K562 (cell line): ENCODE results near the gene RUSC2. TPM values are rescaled to one million over a fixed set of nuclear protein-coding genes. Genes with fewer than 3 reads are reported as not detected.

Experiments used
- ASH1L ChIP-seq: fragments of 450-650 bp; IDR thresholded peaks from 2 replicates; pipeline ENCODE4 v1.6.1; 2018; ENCODE audit warnings: borderline replicate concordance, mild to moderate bottlenecking, low read depth; ENCODE audit not compliant: partially characterized antibody
- CC2D1A ChIP-seq: fragments of 450-650 bp; IDR thresholded peaks from 2 replicates; pipeline ENCODE4 v1.6.1; 2017; ENCODE audit warnings: mild to moderate bottlenecking
- CREM ChIP-seq: IDR thresholded peaks from 2 replicates; pipeline ENCODE4 v1.6.1; 2014; ENCODE audit warnings: antibody characterized with exemption, low read depth
- EP300 ChIP-seq: IDR thresholded peaks from 2 replicates; pipeline ENCODE4 v1.6.1; 2012; ENCODE audit warnings: low read length, improper control_type of control experiment
- HNRNPUL1 ChIP-seq: fragments of 200-400 bp; formaldehyde crosslinking; IDR thresholded peaks from 2 replicates; pipeline ENCODE4 v1.6.1; 2017; ENCODE audit warnings: low read length
- MECOM ChIP-seq: fragments of 250-450 bp; sonication (Bioruptor Pico); IDR thresholded peaks from 2 replicates; pipeline ENCODE4 v1.8.0; 2022; ENCODE audit warnings: inconsistent platforms
- RAD21 ChIP-seq, 2 experiments: fragments of 250-450 bp in 1 of 2; fragments of 450-650 bp in 1 of 2; sonication (Bioruptor Pico) in 1 of 2; formaldehyde crosslinking in 1 of 2; IDR thresholded peaks in 1 of 2; conservative IDR thresholded peaks in 1 of 2; 2 replicates each; pipeline versions ENCODE4 v1.4.0 to v1.8.0; 2020 to 2022; ENCODE audit warnings: mild to moderate bottlenecking in 2 of 2, moderate library complexity in 1 of 2
- SMC3 ChIP-seq: conservative IDR thresholded peaks from 2 replicates; pipeline ENCODE4 v1.6.1; 2011; ENCODE audit warnings: low read depth, low read length, improper control_type of control experiment; ENCODE audit not compliant: insufficient read depth
- STAG1 ChIP-seq: sonication (generic); formaldehyde crosslinking; IDR thresholded peaks from 2 replicates; pipeline ENCODE4 v1.5.0; 2020; ENCODE audit warnings: missing genetic modification reagents, borderline replicate concordance
- ZNF644 ChIP-seq: fragments of 200-800 bp; sonication (Bioruptor generic); IDR thresholded peaks from 2 replicates; pipeline ENCODE4 v1.6.1; 2016; ENCODE audit warnings: low read depth, missing genetic modification characterization, missing compliant biosample characterization
- ZSCAN29 ChIP-seq: fragments of 450-650 bp; IDR thresholded peaks from 2 replicates; pipeline ENCODE4 v1.6.1; 2017
- polyA plus RNA-seq, 8 experiments: library from polyadenylated mRNA; depleted of rRNA in 4 of 8; stranded (reverse) in 5 of 8; unstranded in 3 of 8; fragments of >200 nt; fragmentation: Nextera tagmentation in 2 of 8; fragmentation: Illumina TruSeq in 1 of 8; extraction: Ambion mirVana in 2 of 8; extraction: Trizol in 1 of 8; gene quantifications; 2 replicates each; pipeline versions ENCODE4 v1.2.1 to v1.2.3, GENCODE V29; 2011 to 2014; ENCODE audit warnings: inconsistent platforms in 1 of 8, missing spikeins in 1 of 8
- total RNA-seq, 7 experiments: library from RNA; depleted of rRNA in 6 of 7; stranded (reverse); fragments of >200 nt in 6 of 7; fragmentation: Illumina TruSeq in 2 of 7; extraction: Trizol in 2 of 7; gene quantifications; 2 replicates each; pipeline versions ENCODE4 v1.2.1 to v1.2.3, GENCODE V29; 2011 to 2021; ENCODE audit warnings: low replicate concordance in 1 of 7
- TF ChIP-seq, protein P1 (sequence below): sonication (generic); formaldehyde crosslinking; IDR thresholded peaks from 2 replicates; pipeline ENCODE4 v1.8.1; 2023; ENCODE audit warnings: mild to moderate bottlenecking, missing genetic modification reagents
- TF ChIP-seq, protein P2 (sequence below): fragments of 450-650 bp; formaldehyde crosslinking; IDR thresholded peaks from 2 replicates; pipeline ENCODE4 v1.4.0; 2020; ENCODE audit warnings: mild to moderate bottlenecking, moderate library complexity
- TF ChIP-seq, protein P3 (sequence below), 2 experiments: fragments of 450-650 bp; formaldehyde crosslinking in 1 of 2; IDR thresholded peaks; 2 replicates each; pipeline versions ENCODE4 v1.4.0 to v1.6.1; 2014 to 2020; ENCODE audit warnings: mild to moderate bottlenecking in 2 of 2, borderline replicate concordance in 1 of 2, low read depth in 1 of 2

The RUSC2 gene
- total and polyA plus RNA-seq, 9 of the 15 experiments (the other 6 are each of a cell fraction or from before 2014, with no cell fraction given) = 0.08 to 12.8 (median 3.1) TPM

GRCh38 chr9:35481347-35481975 is 8.4 kb upstream of the RUSC2 start (continued):
- TF ChIP-seq, protein P1, sequence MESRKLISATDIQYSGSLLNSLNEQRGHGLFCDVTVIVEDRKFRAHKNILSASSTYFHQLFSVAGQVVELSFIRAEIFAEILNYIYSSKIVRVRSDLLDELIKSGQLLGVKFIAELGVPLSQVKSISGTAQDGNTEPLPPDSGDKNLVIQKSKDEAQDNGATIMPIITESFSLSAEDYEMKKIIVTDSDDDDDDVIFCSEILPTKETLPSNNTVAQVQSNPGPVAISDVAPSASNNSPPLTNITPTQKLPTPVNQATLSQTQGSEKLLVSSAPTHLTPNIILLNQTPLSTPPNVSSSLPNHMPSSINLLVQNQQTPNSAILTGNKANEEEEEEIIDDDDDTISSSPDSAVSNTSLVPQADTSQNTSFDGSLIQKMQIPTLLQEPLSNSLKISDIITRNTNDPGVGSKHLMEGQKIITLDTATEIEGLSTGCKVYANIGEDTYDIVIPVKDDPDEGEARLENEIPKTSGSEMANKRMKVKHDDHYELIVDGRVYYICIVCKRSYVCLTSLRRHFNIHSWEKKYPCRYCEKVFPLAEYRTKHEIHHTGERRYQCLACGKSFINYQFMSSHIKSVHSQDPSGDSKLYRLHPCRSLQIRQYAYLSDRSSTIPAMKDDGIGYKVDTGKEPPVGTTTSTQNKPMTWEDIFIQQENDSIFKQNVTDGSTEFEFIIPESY = no peak
- TF ChIP-seq ZNF644 (no peak), ASH1L (no peak), MECOM (CRISPR knock-in tag) (no peak), SMC3 (peak; percentile 58), STAG1 (CRISPR knock-in tag) (peak; percentile 16; the same call in 1 of the 2 replicates), ZSCAN29 (no peak), CC2D1A (0 out of 2 replicates have a peak, but pooled peaks have one; percentile 30), HNRNPUL1 (no peak), CREM (0 out of 2 replicates have a peak, but pooled peaks have one; percentile 10), EP300 (no peak), RAD21 (CRISPR knock-in tag; conservative IDR thresholded peaks at IDR 0.05 in 1 of 2, IDR thresholded peaks at IDR 0.05 in 1 of 2) (peak; percentile 64 to 76)
- TF ChIP-seq, protein P2, sequence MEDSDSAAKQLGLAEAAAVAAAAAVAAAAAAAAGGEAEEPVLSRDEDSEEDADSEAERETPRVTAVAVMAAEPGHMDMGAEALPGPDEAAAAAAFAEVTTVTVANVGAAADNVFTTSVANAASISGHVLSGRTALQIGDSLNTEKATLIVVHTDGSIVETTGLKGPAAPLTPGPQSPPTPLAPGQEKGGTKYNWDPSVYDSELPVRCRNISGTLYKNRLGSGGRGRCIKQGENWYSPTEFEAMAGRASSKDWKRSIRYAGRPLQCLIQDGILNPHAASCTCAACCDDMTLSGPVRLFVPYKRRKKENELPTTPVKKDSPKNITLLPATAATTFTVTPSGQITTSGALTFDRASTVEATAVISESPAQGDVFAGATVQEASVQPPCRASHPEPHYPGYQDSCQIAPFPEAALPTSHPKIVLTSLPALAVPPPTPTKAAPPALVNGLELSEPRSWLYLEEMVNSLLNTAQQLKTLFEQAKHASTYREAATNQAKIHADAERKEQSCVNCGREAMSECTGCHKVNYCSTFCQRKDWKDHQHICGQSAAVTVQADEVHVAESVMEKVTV = peak; percentile 55
- TF ChIP-seq, protein P3, sequence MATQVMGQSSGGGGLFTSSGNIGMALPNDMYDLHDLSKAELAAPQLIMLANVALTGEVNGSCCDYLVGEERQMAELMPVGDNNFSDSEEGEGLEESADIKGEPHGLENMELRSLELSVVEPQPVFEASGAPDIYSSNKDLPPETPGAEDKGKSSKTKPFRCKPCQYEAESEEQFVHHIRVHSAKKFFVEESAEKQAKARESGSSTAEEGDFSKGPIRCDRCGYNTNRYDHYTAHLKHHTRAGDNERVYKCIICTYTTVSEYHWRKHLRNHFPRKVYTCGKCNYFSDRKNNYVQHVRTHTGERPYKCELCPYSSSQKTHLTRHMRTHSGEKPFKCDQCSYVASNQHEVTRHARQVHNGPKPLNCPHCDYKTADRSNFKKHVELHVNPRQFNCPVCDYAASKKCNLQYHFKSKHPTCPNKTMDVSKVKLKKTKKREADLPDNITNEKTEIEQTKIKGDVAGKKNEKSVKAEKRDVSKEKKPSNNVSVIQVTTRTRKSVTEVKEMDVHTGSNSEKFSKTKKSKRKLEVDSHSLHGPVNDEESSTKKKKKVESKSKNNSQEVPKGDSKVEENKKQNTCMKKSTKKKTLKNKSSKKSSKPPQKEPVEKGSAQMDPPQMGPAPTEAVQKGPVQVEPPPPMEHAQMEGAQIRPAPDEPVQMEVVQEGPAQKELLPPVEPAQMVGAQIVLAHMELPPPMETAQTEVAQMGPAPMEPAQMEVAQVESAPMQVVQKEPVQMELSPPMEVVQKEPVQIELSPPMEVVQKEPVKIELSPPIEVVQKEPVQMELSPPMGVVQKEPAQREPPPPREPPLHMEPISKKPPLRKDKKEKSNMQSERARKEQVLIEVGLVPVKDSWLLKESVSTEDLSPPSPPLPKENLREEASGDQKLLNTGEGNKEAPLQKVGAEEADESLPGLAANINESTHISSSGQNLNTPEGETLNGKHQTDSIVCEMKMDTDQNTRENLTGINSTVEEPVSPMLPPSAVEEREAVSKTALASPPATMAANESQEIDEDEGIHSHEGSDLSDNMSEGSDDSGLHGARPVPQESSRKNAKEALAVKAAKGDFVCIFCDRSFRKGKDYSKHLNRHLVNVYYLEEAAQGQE (IDR thresholded peaks at IDR 0.05; ENCODE audit: borderline replicate concordance) = peak; percentile 50; the same call in 1 of the 2 replicates
- TF ChIP-seq, protein P3 (CRISPR knock-in tag; IDR thresholded peaks at IDR 0.05; ENCODE audit: low read depth) = no peak
